Endothelial cell of umbilical vein (primary cell): ENCODE measurements around the gene ENKUR. TPM values are rescaled to one million over a fixed set of nuclear protein-coding genes. Genes with fewer than 3 reads are reported as not detected.

Source experiments
- BruUV-seq: library from RNA; stranded (reverse); fragments of 400-500 nt; replicated peaks from 2 replicates; lab custom pipeline; 2021; lab: Mats Ljungman, UMichigan
- CTCF ChIA-PET: fragments of 300-600, 350-600 bp; sonication (Branson Sonifier 250); formaldehyde crosslinking; loops from one replicate; lab custom pipeline; 2021; ENCODE audit warnings: antibody characterized with exemption, inconsistent platforms; lab: Charles Lee
- POLR2A ChIA-PET: fragments of 300-600, 350-600 bp; sonication (Branson Sonifier 250); formaldehyde crosslinking; loops from one replicate; lab custom pipeline; 2021; ENCODE audit warnings: antibody characterized with exemption, inconsistent platforms; lab: Charles Lee
- DNase-seq: peaks from one replicate; pipeline ENCODE4 v3.0.0-alpha.2; 2011; ENCODE audit warnings: low read depth, low spot score
- FAIRE-seq: peaks from 2 replicates; lab custom pipeline; 2011; peaks lifted over from hg19 to GRCh38; lab: Jason Lieb, UNC
- H2AFZ ChIP-seq: 2 replicates; pipeline ENCODE4 v1.6.0; 2012; ENCODE audit warnings: low read depth, low read length, control low read depth, inconsistent platforms
- H3K27ac ChIP-seq: 2 replicates; pipeline ENCODE4 v1.5.1; 2011; ENCODE audit warnings: low read depth, mild to moderate bottlenecking, control low read depth, low read length, moderate library complexity; ENCODE audit not compliant: insufficient read depth
- H3K27me3 ChIP-seq, 2 experiments: 2 replicates each; pipeline versions ENCODE4 v1.6.0 to v1.6.1; 2011; ENCODE audit warnings: low read length in 2 of 2, mixed read lengths in 1 of 2; ENCODE audit not compliant: control insufficient read depth in 2 of 2, insufficient read depth in 2 of 2
- H3K36me3 ChIP-seq, 2 experiments: 2 replicates in 1 of 2; 3 replicates in 1 of 2; pipeline ENCODE4 v1.5.1; 2011; ENCODE audit warnings: low read length in 2 of 2, mild to moderate bottlenecking in 1 of 2, moderate library complexity in 1 of 2; ENCODE audit not compliant: control insufficient read depth in 2 of 2, insufficient read depth in 2 of 2; ENCODE audit errors: extremely low read depth in 1 of 2
- H3K4me1 ChIP-seq: 3 replicates; pipeline ENCODE4 v1.5.1; 2011; ENCODE audit warnings: mild to moderate bottlenecking, low read length; ENCODE audit not compliant: control insufficient read depth, insufficient read depth; ENCODE audit errors: extremely low read depth
- H3K4me2 ChIP-seq: 2 replicates; pipeline ENCODE4 v1.6.1; 2011; ENCODE audit warnings: low read length, control low read depth, mixed read lengths; ENCODE audit not compliant: insufficient read depth
- H3K4me3 ChIP-seq, 3 experiments: fragments of 200-600 bp in 1 of 3; sonication (generic), shearing (Covaris generic) in 1 of 3; replicated peaks in 1 of 3; 2 replicates each; pipeline ENCODE4 v1.5.1; 2011 to 2016; ENCODE audit warnings: control low read depth in 3 of 3, low read length in 3 of 3, mild to moderate bottlenecking in 2 of 3, inconsistent platforms in 1 of 3, low read depth in 1 of 3, moderate library complexity in 1 of 3; ENCODE audit not compliant: insufficient read depth in 1 of 3
- H3K79me2 ChIP-seq: 2 replicates; pipeline ENCODE4 v1.6.0; 2012; ENCODE audit warnings: low read length, inconsistent platforms; ENCODE audit not compliant: control insufficient read depth, insufficient read depth
- H3K9ac ChIP-seq: replicated peaks from 2 replicates; pipeline ENCODE3; 2011; ENCODE audit warnings: low read length, control low read depth; ENCODE audit not compliant: insufficient read depth; ENCODE audit errors: extremely low read depth
- H3K9me1 ChIP-seq: replicated peaks from 3 replicates; pipeline ENCODE4 v1.6.0; 2011; ENCODE audit warnings: mild to moderate bottlenecking, low read length; ENCODE audit not compliant: control insufficient read depth, insufficient read depth; ENCODE audit errors: extremely low read depth
- H3K9me3 ChIP-seq: replicated peaks from 2 replicates; pipeline ENCODE4 v1.5.1; 2012; ENCODE audit warnings: low read length, inconsistent platforms; ENCODE audit not compliant: control insufficient read depth, insufficient read depth
- H4K20me1 ChIP-seq: replicated peaks from 2 replicates; pipeline ENCODE3; 2011; ENCODE audit warnings: mild to moderate bottlenecking, low read length; ENCODE audit not compliant: control insufficient read depth, insufficient read depth; ENCODE audit errors: extremely low read depth
- EZH2 ChIP-seq: IDR thresholded peaks from 2 replicates; pipeline ENCODE4 v1.6.1; 2012; ENCODE audit warnings: borderline replicate concordance, low read depth, mild to moderate bottlenecking, moderate library complexity, low read length, inconsistent platforms; ENCODE audit not compliant: severe bottlenecking
- FOS ChIP-seq: IDR thresholded peaks from 2 replicates; pipeline ENCODE4 v1.6.1; 2011; ENCODE audit warnings: mild to moderate bottlenecking, low read length, moderate library complexity, borderline replicate concordance; ENCODE audit not compliant: insufficient read depth
- GATA2 ChIP-seq: IDR thresholded peaks from 2 replicates; pipeline ENCODE4 v1.7.0; 2011; ENCODE audit warnings: low read depth, mild to moderate bottlenecking, moderate library complexity, mixed read lengths, low read length; ENCODE audit not compliant: insufficient read length, insufficient read depth
- JUN ChIP-seq: IDR thresholded peaks from 2 replicates; pipeline ENCODE4 v1.6.1; 2011; ENCODE audit warnings: borderline replicate concordance, low read depth; ENCODE audit not compliant: insufficient read length, insufficient read depth
- MYC ChIP-seq: IDR thresholded peaks from one replicate; pipeline ENCODE4 v1.6.1; 2011; ENCODE audit warnings: mild to moderate bottlenecking, low read depth, low read length
- POLR2A ChIP-seq: IDR thresholded peaks from 2 replicates; pipeline ENCODE4 v1.6.1; 2012; ENCODE audit warnings: low read depth, mild to moderate bottlenecking, control low read depth, low read length
- POLR2AphosphoS5 ChIP-seq: IDR thresholded peaks from 2 replicates; pipeline ENCODE4 v1.6.1; 2012; ENCODE audit warnings: low read depth, mild to moderate bottlenecking, control low read depth, low read length, moderate library complexity; ENCODE audit not compliant: insufficient read depth
- dilution Hi-C: fragments of 300-500 bp; cut with MboI; formaldehyde crosslinking; loops from one replicate; pipeline ENCODE4 v1.15.0; 2019; ENCODE audit warnings: low sequenced_read_pairs; ENCODE audit not compliant: extremely low pct_ligation_motif_present
- intact Hi-C: fragments of 100-400 bp; cut with micrococcal nuclease; formaldehyde crosslinking; loops from one replicate; pipeline ENCODE4 v1.10.0; 2022
- polyA plus RNA-seq, 4 experiments: library from polyadenylated mRNA; depleted of rRNA in 3 of 4; stranded (reverse) in 3 of 4; unstranded in 1 of 4; fragments of >200 nt; gene quantifications; 2 replicates each; pipeline versions ENCODE4 v1.2.1 to v1.2.3, GENCODE V29; 2011 to 2012; ENCODE audit warnings: missing spikeins in 1 of 4
- total RNA-seq: library from RNA; stranded (reverse); gene quantifications from 2 replicates; pipeline ENCODE4 v1.2.3, GENCODE V29; 2021
- TF ChIP-seq, protein P1 (sequence below): IDR thresholded peaks from 2 replicates; pipeline ENCODE4 v1.6.1; 2011; ENCODE audit not compliant: insufficient read depth, insufficient read length
- TF ChIP-seq, protein P2 (sequence below), 2 donors: IDR thresholded peaks; 1 replicate in 1 of 2; 2 replicates in 1 of 2; pipeline ENCODE4 v1.5.1; 2011; ENCODE audit warnings: low read length in 2 of 2, mild to moderate bottlenecking in 2 of 2, moderate library complexity in 2 of 2, control low read depth in 1 of 2, inconsistent platforms in 1 of 2, low read depth in 1 of 2; ENCODE audit not compliant: insufficient read depth in 1 of 2; ENCODE audit errors: extremely low read depth in 1 of 2

ENKUR gene
- total and polyA plus RNA-seq, 2 donors (not counting 3 experiments of a cell fraction or from before 2014, with no cell fraction given), result 0.07 to 0.35 TPM

DNA sequence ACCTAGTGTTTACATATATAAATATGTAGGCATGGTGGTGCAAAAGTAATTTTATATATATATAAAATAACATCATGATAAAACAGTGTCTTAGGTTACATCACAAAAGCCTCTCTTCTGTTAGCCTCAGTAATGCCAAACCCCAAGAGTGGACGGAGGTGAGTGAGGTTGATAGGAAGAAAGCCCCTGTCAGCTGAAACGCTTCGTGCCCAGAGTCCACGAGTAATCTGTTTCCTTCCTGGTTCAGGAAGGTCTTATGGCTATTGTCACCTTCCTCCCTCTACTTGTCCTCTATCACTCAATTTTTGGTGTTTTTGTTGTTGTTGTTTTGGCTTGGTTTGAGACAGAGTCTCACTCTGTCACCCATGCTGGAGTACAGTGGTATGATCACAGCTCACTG is 41.9 kb upstream of the ENKUR start:
- Histone ChIP-seq H3K36me3 (no peaks in the 10 kb centered on the region), H3K4me1 (peaks cover 29% of the 10 kb centered on the region), H3K9me3 (no peaks in the 10 kb centered on the region), H3K9me1 (no peaks in the 10 kb centered on the region), H3K27ac (no peak overlapping the region), H3K4me3 (no peak overlapping the region), H3K27me3 (no peaks in the 10 kb centered on the region), H2AFZ (peak overlapping the region; percentile 20), H3K4me2 (no peak overlapping the region), H4K20me1 (no peaks in the 10 kb centered on the region), H3K79me2 (no peaks in the 10 kb centered on the region), H3K9ac (no peak overlapping the region)
- POLR2A ChIA-PET, result no interaction called here
- DNase-seq, result no peak
- CTCF ChIA-PET, result interaction anchor here (0.8 to 1.7 kb wide), 4 partner anchors 13 to 415 kb away, joined by 3 to 11 read pairs (median 4); no protein-coding TSS in a partner anchor
- intact Hi-C loops, result no loop called here
- TF ChIP-seq GATA2 (no peak), FOS (no peak), JUN (no peak), POLR2AphosphoS5 (no peak), EZH2 (no peak), MYC (no peak), POLR2A (no peak)
- TF ChIP-seq, protein P1, sequence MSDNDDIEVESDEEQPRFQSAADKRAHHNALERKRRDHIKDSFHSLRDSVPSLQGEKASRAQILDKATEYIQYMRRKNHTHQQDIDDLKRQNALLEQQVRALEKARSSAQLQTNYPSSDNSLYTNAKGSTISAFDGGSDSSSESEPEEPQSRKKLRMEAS, result no peak
- TF ChIP-seq, protein P2, sequence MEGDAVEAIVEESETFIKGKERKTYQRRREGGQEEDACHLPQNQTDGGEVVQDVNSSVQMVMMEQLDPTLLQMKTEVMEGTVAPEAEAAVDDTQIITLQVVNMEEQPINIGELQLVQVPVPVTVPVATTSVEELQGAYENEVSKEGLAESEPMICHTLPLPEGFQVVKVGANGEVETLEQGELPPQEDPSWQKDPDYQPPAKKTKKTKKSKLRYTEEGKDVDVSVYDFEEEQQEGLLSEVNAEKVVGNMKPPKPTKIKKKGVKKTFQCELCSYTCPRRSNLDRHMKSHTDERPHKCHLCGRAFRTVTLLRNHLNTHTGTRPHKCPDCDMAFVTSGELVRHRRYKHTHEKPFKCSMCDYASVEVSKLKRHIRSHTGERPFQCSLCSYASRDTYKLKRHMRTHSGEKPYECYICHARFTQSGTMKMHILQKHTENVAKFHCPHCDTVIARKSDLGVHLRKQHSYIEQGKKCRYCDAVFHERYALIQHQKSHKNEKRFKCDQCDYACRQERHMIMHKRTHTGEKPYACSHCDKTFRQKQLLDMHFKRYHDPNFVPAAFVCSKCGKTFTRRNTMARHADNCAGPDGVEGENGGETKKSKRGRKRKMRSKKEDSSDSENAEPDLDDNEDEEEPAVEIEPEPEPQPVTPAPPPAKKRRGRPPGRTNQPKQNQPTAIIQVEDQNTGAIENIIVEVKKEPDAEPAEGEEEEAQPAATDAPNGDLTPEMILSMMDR (IDR thresholded peaks at IDR 0.05; ENCODE audit: extremely low read depth in 1 of 2, insufficient read depth in 1 of 2, low read depth in 1 of 2, low read length in 2 of 2), result no peak
- no peak for FAIRE-seq
- BruUV-seq, result no TSS peak
- dilution Hi-C loops, result no loop called here
